VCaP (cell line): Measurements from ENCODE around the gene ARHGEF39.
A peak's percentile ranks its signal among the peaks of the same experiment; 100 is the strongest.
"Not testable (repeated sequence)": the region's sequence is repeated elsewhere in the genome, so short reads cannot be mapped to it uniquely, and the experiment has no call there.

Source experiments
- H3K27ac ChIP-seq: fragments of 450-650 bp; 2 replicates; pipeline ENCODE4 v1.5.1; 2017
- TF ChIP-seq, protein P1 (sequence below): fragments of 450-650 bp; conservative IDR thresholded peaks from 2 replicates; pipeline ENCODE4 v1.5.1; 2017; ENCODE audit warnings: mild to moderate bottlenecking, moderate library complexity

The ARHGEF39 gene

GRCh38 chr9:35646153-35646532 is 18.9 kb downstream of the ARHGEF39 start:
- peak overlapping the region; percentile 78; the same call in 1 of the 2 replicates for H3K27ac ChIP-seq

DNA sequence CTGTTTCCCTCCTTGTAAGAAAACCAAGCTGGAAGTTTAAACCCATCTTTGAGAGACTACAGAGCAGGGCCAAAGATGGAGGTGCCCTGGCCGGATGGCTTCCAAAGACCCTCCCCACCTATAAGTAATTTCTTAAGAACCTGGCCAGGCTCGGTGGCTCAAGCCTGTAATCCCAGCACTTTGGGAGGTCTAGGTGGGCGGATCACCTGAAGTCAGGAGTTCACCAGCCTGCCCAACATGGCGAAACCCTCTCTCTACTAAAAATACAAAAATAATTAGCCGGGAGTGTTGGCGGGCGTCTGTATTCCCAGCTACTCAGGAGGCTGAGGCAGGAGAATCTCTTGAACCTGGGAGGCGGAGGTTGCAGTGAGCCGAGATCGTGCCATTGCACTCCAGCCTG is 19.3 kb downstream of the ARHGEF39 start:
- H3K27ac ChIP-seq: peak overlapping the region; percentile 78; the same call in 1 of the 2 replicates

More at GRCh38 chr9:35646153-35646532, 18.9 kb downstream of the ARHGEF39 start:
- TF ChIP-seq, protein P1, sequence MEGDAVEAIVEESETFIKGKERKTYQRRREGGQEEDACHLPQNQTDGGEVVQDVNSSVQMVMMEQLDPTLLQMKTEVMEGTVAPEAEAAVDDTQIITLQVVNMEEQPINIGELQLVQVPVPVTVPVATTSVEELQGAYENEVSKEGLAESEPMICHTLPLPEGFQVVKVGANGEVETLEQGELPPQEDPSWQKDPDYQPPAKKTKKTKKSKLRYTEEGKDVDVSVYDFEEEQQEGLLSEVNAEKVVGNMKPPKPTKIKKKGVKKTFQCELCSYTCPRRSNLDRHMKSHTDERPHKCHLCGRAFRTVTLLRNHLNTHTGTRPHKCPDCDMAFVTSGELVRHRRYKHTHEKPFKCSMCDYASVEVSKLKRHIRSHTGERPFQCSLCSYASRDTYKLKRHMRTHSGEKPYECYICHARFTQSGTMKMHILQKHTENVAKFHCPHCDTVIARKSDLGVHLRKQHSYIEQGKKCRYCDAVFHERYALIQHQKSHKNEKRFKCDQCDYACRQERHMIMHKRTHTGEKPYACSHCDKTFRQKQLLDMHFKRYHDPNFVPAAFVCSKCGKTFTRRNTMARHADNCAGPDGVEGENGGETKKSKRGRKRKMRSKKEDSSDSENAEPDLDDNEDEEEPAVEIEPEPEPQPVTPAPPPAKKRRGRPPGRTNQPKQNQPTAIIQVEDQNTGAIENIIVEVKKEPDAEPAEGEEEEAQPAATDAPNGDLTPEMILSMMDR: no peak

GRCh38 chr9:35643046-35643445 is 21.9 kb downstream of the ARHGEF39 start:
- H3K27ac ChIP-seq: no peak overlapping the region
- TF ChIP-seq, protein P1: no peak

DNA sequence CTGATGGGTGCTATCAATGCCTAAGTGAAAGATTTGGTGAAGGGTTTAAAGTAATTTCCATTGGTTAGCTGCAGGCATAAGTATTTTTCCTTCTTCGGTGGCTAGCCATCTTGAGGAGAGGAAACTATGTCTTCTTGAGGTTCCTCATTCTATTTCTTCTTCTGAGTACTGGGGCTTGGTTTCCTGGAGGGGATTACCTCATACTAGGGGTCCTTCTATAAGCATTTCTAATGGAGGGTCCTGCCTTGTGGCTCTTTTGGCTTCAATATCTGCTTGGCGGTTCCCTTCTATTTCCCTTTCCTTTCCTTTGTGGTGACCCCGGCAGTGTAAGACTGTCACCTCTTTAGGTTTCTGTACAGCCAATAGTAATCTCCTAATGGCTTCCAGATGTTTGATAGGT is 23.5 kb downstream of the ARHGEF39 start:
- H3K27ac ChIP-seq: not testable (repeated sequence)

DNA sequence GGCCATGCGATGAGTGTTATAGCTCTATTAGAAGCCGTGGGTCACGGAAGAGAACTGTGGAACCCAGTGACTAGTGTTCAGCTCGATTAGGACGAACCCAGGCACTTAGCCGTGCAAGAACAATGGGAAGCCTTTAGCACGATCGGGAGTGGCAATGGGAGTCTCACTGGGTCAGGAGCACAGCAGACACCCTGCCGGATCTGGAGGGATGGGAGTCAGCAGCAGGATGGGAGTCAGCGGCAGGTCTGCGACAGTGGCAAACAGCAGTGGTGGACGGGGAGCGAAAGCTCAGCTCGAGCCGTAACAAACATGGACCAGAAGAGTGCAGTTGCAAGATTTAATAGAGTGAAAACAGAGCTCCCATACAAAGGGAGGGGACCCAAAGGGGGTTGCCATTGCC is 24.6 kb downstream of the ARHGEF39 start:
- H3K27ac ChIP-seq: not testable (repeated sequence)

DNA sequence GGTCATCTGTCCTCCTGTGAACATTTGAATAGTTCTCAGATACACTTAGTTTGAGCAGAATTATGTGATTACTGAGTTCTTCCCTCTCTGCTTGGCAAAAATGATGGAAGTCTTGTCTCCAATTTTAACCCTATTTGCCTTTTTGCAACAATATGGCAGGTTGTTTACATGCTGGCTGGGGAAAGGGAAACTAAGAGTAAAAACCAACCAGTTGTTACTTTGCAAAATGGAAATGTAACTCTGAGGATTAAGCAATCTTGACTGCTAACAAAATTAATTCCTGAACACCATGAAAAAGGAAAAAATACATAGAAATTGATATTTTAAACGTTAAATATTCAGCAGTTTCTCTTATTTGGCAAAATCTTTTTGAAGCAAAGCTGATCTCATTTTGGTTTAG is 25.4 kb downstream of the ARHGEF39 start:
- TF ChIP-seq, protein P1: no peak
- no peak overlapping the region for H3K27ac ChIP-seq

DNA sequence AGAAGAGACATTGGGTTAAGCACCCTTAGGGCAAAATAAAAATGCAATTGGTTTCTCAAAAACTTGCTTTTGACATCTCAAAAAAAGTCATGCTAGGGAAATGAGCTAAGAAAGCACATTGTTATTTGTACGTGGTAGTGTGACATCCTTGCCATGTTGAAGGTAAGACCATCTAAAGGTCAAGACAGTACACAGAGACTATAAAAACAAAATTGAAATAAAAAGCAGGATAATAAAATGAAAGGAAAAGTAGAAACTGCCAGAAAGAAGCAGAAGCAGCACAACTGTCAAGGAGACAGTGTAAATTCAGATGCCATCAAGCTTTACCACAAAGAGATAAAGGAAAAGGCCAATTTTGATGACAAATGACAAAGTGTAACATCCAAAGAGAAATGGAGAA is 25.8 kb downstream of the ARHGEF39 start:
- H3K27ac ChIP-seq: not testable (repeated sequence)

- not testable (repeated sequence) for H3K27ac ChIP-seq
Measured at GRCh38 chr9:35638751-35639150, 26.2 kb downstream of the ARHGEF39 start.

- H3K27ac ChIP-seq: not testable (repeated sequence)
Measured at GRCh38 chr9:35637427-35637955, 27.5 kb downstream of the ARHGEF39 start.

DNA sequence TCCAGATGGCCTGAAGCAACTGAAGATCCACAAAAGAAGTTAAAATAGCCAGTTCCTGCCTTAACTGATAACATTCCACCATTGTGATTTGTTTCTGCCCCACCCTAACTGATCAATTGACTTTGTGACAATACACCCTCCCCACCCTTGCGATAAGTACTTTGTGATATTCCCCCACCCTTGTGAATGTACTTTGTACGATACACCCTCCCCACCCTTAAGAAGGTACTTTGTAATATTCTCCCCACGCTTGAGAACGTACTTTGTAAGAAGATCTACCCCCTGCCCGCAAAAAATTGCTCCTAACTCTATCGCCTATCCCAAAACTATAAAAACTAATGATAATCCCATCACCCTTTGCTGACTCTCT is 28.1 kb downstream of the ARHGEF39 start:
- not testable (repeated sequence) for H3K27ac ChIP-seq

- TF ChIP-seq, protein P1: no peak
- H3K27ac ChIP-seq: no peak overlapping the region
Measured at GRCh38 chr9:35636135-35636876, 28.7 kb downstream of the ARHGEF39 start.

- TF ChIP-seq, protein P1: no peak
- H3K27ac ChIP-seq: no peak overlapping the region
Measured at GRCh38 chr9:35635730-35636129, 29.3 kb downstream of the ARHGEF39 start.
